ENCODE measurements around the gene PLVAP. TPM values are rescaled to one million over a fixed set of nuclear protein-coding genes. Genes with fewer than 3 reads are reported as not detected.

Gene PLVAP
- total and polyA plus RNA-seq, 2 experiments from 2014 or later = not detected

GRCh38 chr19:17309198-17309964 is 67.8 kb downstream of the PLVAP start, which contains the start of gene DDA1:
DDA1 (plus strand) TSS chr19:17309563; CDS start chr19:17309655, 92 bp downstream.
- peaks cover 28% of the 10 kb centered on the region for H3K4me1 Mint-ChIP-seq
- H3K4me3 ChIP-seq = peak within 1 kb of the TSS; percentile 94
- H3K79me2 ChIP-seq (replicated peaks; ENCODE audit: insufficient read depth) = peaks cover 35% of the 10 kb centered on the region
- H3F3A ChIP-seq (replicated peaks; ENCODE audit: low read depth) = peaks cover 33% of the 10 kb centered on the region
- no peaks in the 10 kb centered on the region for H3K36me3 ChIP-seq (ENCODE audit: insufficient read depth)
- peak within 1 kb of the TSS; percentile 96 for H3K4me3 Mint-ChIP-seq
- H4K20me1 ChIP-seq (replicated peaks; ENCODE audit: insufficient read depth) = peaks cover 16% of the 10 kb centered on the region
- ATAC-seq (peak; percentile 78), DNase-seq (ENCODE audit: low spot score) (peak; percentile 100)
- H3K9me3 Mint-ChIP-seq = no peaks in the 10 kb centered on the region; the same call in 1 of the 3 replicates
- no peak within 1 kb of the TSS; the same call in 1 of the 2 replicates for H2AFZ ChIP-seq
- H3K27me3 ChIP-seq (ENCODE audit: insufficient read depth) = no peaks in the 10 kb centered on the region
- peaks cover 25% of the 10 kb centered on the region for H3K4me1 ChIP-seq (ENCODE audit: insufficient read depth)
- peaks cover 23% of the 10 kb centered on the region for H3K36me3 Mint-ChIP-seq (ENCODE audit: low read depth)
- no peaks in the 10 kb centered on the region for H3K9me2 ChIP-seq (ENCODE audit: insufficient read depth)
- H3K27me3 Mint-ChIP-seq (ENCODE audit: insufficient read depth, low read depth, poor library complexity) = peaks cover 25% of the 10 kb centered on the region
- H3K27ac ChIP-seq (ENCODE audit: low read depth) = peak within 1 kb of the TSS; percentile 91
- H3K27ac Mint-ChIP-seq = peak within 1 kb of the TSS; percentile 97
- TF ChIP-seq CTCF (conservative IDR thresholded peaks at IDR 0.05; ENCODE audit: low read depth in 2 of 2) (no peak), POLR2AphosphoS5 (IDR thresholded peaks at IDR 0.05; ENCODE audit: low read depth) (peak; percentile 76), STAT1 (IDR thresholded peaks at IDR 0.05; ENCODE audit: unreplicated experiment) (no peak), CREB1 (CRISPR knock-in tag; IDR thresholded peaks at IDR 0.05; ENCODE audit: low read depth) (peak; percentile 76), ETS1 (IDR thresholded peaks at IDR 0.05) (peak; percentile 91)
- H3K4me2 ChIP-seq = peak within 1 kb of the TSS; percentile 99

GRCh38 chr19:17307876-17308377 is 69.2 kb downstream of the PLVAP start:
- Histone ChIP-seq H3K27ac (ENCODE audit: low read depth) (no peak overlapping the region), H3K4me3 (no peak overlapping the region), H4K20me1 (replicated peaks; ENCODE audit: insufficient read depth) (peaks cover 16% of the 10 kb centered on the region), H3K27me3 (ENCODE audit: insufficient read depth) (no peaks in the 10 kb centered on the region), H3K4me2 (no peak overlapping the region), H3K79me2 (replicated peaks; ENCODE audit: insufficient read depth) (peaks cover 35% of the 10 kb centered on the region), H3K9me2 (ENCODE audit: insufficient read depth) (no peaks in the 10 kb centered on the region), H3K36me3 (ENCODE audit: insufficient read depth) (no peaks in the 10 kb centered on the region), H2AFZ (no peak overlapping the region), H3K4me1 (ENCODE audit: insufficient read depth) (peaks cover 34% of the 10 kb centered on the region), H3F3A (replicated peaks; ENCODE audit: low read depth) (peaks cover 37% of the 10 kb centered on the region)
- Mint-ChIP-seq H3K4me1 (peaks cover 38% of the 10 kb centered on the region), H3K9me3 (no peaks in the 10 kb centered on the region; the same call in 1 of the 3 replicates), H3K4me3 (peak overlapping the region; percentile 95), H3K27me3 (ENCODE audit: insufficient read depth, low read depth, poor library complexity) (peaks cover 29% of the 10 kb centered on the region), H3K27ac (peak overlapping the region; percentile 32; the same call in 1 of the 2 replicates), H3K36me3 (ENCODE audit: low read depth) (peaks cover 15% of the 10 kb centered on the region; the same call in 2 of the 3 replicates)
- DNase-seq (ENCODE audit: low spot score) = no peak
- no peak for ATAC-seq
- TF ChIP-seq CREB1 (CRISPR knock-in tag; IDR thresholded peaks at IDR 0.05; ENCODE audit: low read depth) (no peak), ZNF114 (CRISPR knock-in tag; IDR thresholded peaks at IDR 0.05) (no peak), REST (IDR thresholded peaks at IDR 0.05; ENCODE audit: unreplicated experiment) (no peak), ZNF331 (CRISPR knock-in tag; IDR thresholded peaks at IDR 0.05; ENCODE audit: low read depth) (no peak), ETS1 (IDR thresholded peaks at IDR 0.05) (no peak), EZH2phosphoT487 (IDR thresholded peaks at IDR 0.05; ENCODE audit: unreplicated experiment) (no peak), EZH2 (IDR thresholded peaks at IDR 0.05; ENCODE audit: low read depth, unreplicated experiment) (no peak), NANOG (IDR thresholded peaks at IDR 0.05; ENCODE audit: borderline replicate concordance) (no peak), STAT1 (IDR thresholded peaks at IDR 0.05; ENCODE audit: unreplicated experiment) (no peak), POLR2AphosphoS5 (IDR thresholded peaks at IDR 0.05; ENCODE audit: low read depth) (no peak), JUNB (IDR thresholded peaks at IDR 0.05; ENCODE audit: unreplicated experiment) (no peak), CTCF (conservative IDR thresholded peaks at IDR 0.05; ENCODE audit: low read depth in 2 of 2) (no peak)
